HEK293 (cell line): ENCODE data around the gene C5AR2.
"Not testable (repeated sequence)": the region's sequence is repeated elsewhere in the genome, so short reads cannot be mapped to it uniquely, and the experiment has no call there.

ENCODE experiments used
- CTCF ChIP-seq: fragments of 450-650 bp; formaldehyde crosslinking; IDR thresholded peaks from 2 replicates; pipeline ENCODE4 v1.5.1; 2016; ENCODE audit warnings: missing biosample characterization, missing genetic modification characterization
- GLIS1 ChIP-seq: fragments of 450-650 bp; formaldehyde crosslinking; IDR thresholded peaks from 2 replicates; pipeline ENCODE4 v1.5.1; 2016; ENCODE audit warnings: missing biosample characterization, missing genetic modification characterization
- TCF7L2 ChIP-seq: IDR thresholded peaks from 2 replicates; pipeline ENCODE4 v1.6.1; 2011; ENCODE audit warnings: low read depth, mild to moderate bottlenecking, inconsistent platforms, low read length, moderate library complexity, borderline replicate concordance
- YY1 ChIP-seq: fragments of 450-650 bp; formaldehyde crosslinking; IDR thresholded peaks from 2 replicates; pipeline ENCODE4 v1.5.1; 2018; ENCODE audit warnings: missing biosample characterization, missing genetic modification characterization
- ZFP69B ChIP-seq: fragments of 450-650 bp; formaldehyde crosslinking; IDR thresholded peaks from 2 replicates; pipeline ENCODE4 v1.5.1; 2016; ENCODE audit warnings: missing biosample characterization, missing genetic modification characterization
- ZNF239 ChIP-seq: fragments of 450-650 bp; formaldehyde crosslinking; IDR thresholded peaks from 2 replicates; pipeline ENCODE4 v1.5.1; 2016; ENCODE audit warnings: missing biosample characterization, missing genetic modification characterization
- ZXDB ChIP-seq: fragments of 450-650 bp; formaldehyde crosslinking; IDR thresholded peaks from 2 replicates; pipeline ENCODE4 v1.5.1; 2016; ENCODE audit warnings: missing biosample characterization, missing genetic modification characterization

GRCh38 chr19:47386582-47386981 is 54.6 kb downstream of the C5AR2 start:
- not testable (repeated sequence) for TF ChIP-seq ZFP69B (tag by site-specific recombination); CTCF (tag by site-specific recombination); YY1 (tag by site-specific recombination); ZNF239 (tag by site-specific recombination); GLIS1; TCF7L2; ZXDB (tag by site-specific recombination)
